Measurements from ENCODE around the gene CGB1. TPM values are rescaled to one million over a fixed set of nuclear protein-coding genes. Genes with fewer than 3 reads are reported as not detected.

The CGB1 gene
- total and polyA plus RNA-seq, 2 donors (not counting 3 experiments of a cell fraction or from before 2014, with no cell fraction given): not detected

- no TSS peak for BruUV-seq (replicated peaks)
Measured at GRCh38 chr19:49061445-49061844, 24.8 kb upstream of the CGB1 start.

More at GRCh38 chr19:49061445-49061844, 24.8 kb upstream of the CGB1 start:
- Histone ChIP-seq H3K4me1 (ENCODE audit: control insufficient read depth, extremely low read depth, insufficient read depth, low read length) (peaks cover 8% of the 10 kb centered on the region), H3K9ac (replicated peaks; ENCODE audit: extremely low read depth, insufficient read depth, low read length) (no peak overlapping the region), H3K9me3 (replicated peaks; ENCODE audit: control insufficient read depth, insufficient read depth, low read length) (no peaks in the 10 kb centered on the region), H3K4me3 (replicated peaks in 1 of 3; ENCODE audit: insufficient read depth in 1 of 3, low read depth in 1 of 3, low read length in 3 of 3) (no peak overlapping the region), H4K20me1 (replicated peaks; ENCODE audit: control insufficient read depth, extremely low read depth, insufficient read depth, low read length) (no peaks in the 10 kb centered on the region), H3K9me1 (replicated peaks; ENCODE audit: control insufficient read depth, extremely low read depth, insufficient read depth, low read length) (no peaks in the 10 kb centered on the region), H3K36me3 (ENCODE audit: control insufficient read depth in 2 of 2, extremely low read depth in 1 of 2, insufficient read depth in 2 of 2, low read length in 2 of 2) (no peaks in the 10 kb centered on the region), H2AFZ (ENCODE audit: low read depth, low read length) (no peak overlapping the region), H3K27me3 (ENCODE audit: control insufficient read depth in 2 of 2, insufficient read depth in 2 of 2, low read length in 2 of 2) (peaks cover 20 to 21% of the 10 kb centered on the region in 2 experiments), H3K79me2 (ENCODE audit: control insufficient read depth, insufficient read depth, low read length) (no peaks in the 10 kb centered on the region), H3K4me2 (ENCODE audit: insufficient read depth, low read length) (no peak overlapping the region), H3K27ac (ENCODE audit: insufficient read depth, low read depth, low read length) (no peak overlapping the region)
- POLR2A ChIA-PET: no interaction called here
- intact Hi-C loops (cut with micrococcal nuclease): no loop called here
- no peak for DNase-seq (ENCODE audit: low read depth, low spot score)
- FAIRE-seq: no peak
- CTCF ChIA-PET: interaction anchor here (0.6 kb wide), 1 partner anchor 61 kb away, joined by 4 read pairs; no protein-coding TSS in a partner anchor
- dilution Hi-C loops (cut with MboI; ENCODE audit: extremely low pct_ligation_motif_present, low sequenced_read_pairs): no loop called here
- TF ChIP-seq GATA2 (IDR thresholded peaks at IDR 0.05; ENCODE audit: insufficient read depth, insufficient read length, low read depth, low read length) (no peak), FOS (IDR thresholded peaks at IDR 0.05; ENCODE audit: borderline replicate concordance, insufficient read depth, low read length) (no peak), POLR2AphosphoS5 (IDR thresholded peaks at IDR 0.05; ENCODE audit: insufficient read depth, low read depth, low read length) (no peak), EZH2 (IDR thresholded peaks at IDR 0.05; ENCODE audit: borderline replicate concordance, low read depth, low read length, severe bottlenecking) (no peak), CTCF (IDR thresholded peaks at IDR 0.05; ENCODE audit: extremely low read depth in 1 of 2, insufficient read depth in 1 of 2, low read depth in 1 of 2, low read length in 2 of 2) (no peak), POLR2A (IDR thresholded peaks at IDR 0.05; ENCODE audit: low read depth, low read length) (no peak), MYC (IDR thresholded peaks at IDR 0.05; ENCODE audit: low read depth, low read length) (no peak), JUN (IDR thresholded peaks at IDR 0.05; ENCODE audit: borderline replicate concordance, insufficient read depth, insufficient read length, low read depth) (no peak), MAX (IDR thresholded peaks at IDR 0.05; ENCODE audit: insufficient read depth, insufficient read length) (no peak)

Measured in endothelial cell of umbilical vein (primary cell).